H54 (cell line): ENCODE data around the gene CEP76.
"Not testable (repeated sequence)": the region's sequence is repeated elsewhere in the genome, so short reads cannot be mapped to it uniquely, and the experiment has no call there.

Source experiments
- DNase-seq: peaks from one replicate; pipeline ENCODE4 v3.0.0; 2011; ENCODE audit warnings: low spot score, mixed read lengths; ENCODE audit not compliant: insufficient read length
- FAIRE-seq: peaks from 3 replicates; lab custom pipeline; 2011; peaks lifted over from hg19 to GRCh38; lab: Jason Lieb, UNC
- POLR2A ChIP-seq: IDR thresholded peaks from 2 replicates; pipeline ENCODE4 v1.6.1; 2011; ENCODE audit warnings: low read depth, mild to moderate bottlenecking, low read length

The CEP76 gene

GRCh38 chr18:12679183-12679786, 23.2 kb downstream of the CEP76 start:
- TF ChIP-seq POLR2A = peak; percentile 38

GRCh38 chr18:12668041-12668440, 34.5 kb downstream of the CEP76 start:
- TF ChIP-seq POLR2A = no peak
- FAIRE-seq = no peak
- no peak for DNase-seq

More at GRCh38 chr18:12679183-12679786, 23.2 kb downstream of the CEP76 start:
- no peak for DNase-seq
- peak; percentile 86 for FAIRE-seq

GRCh38 chr18:12659904-12660605, 42.5 kb downstream of the CEP76 start:
- FAIRE-seq (peak; percentile 89), DNase-seq (peak; percentile 46)
- TF ChIP-seq POLR2A = no peak

GRCh38 chr18:12658426-12659138, 43.9 kb downstream of the CEP76 start:
- no peak for TF ChIP-seq POLR2A
- no peak for DNase-seq
- peak; percentile 50 for FAIRE-seq

GRCh38 chr18:12657684-12658425, 44.7 kb downstream of the CEP76 start, which contains the start of gene SPIRE1:
Gene SPIRE1, minus strand, starts transcription at chr18:12658107. Its CDS starts 241 bp downstream, at chr18:12657866.
- FAIRE-seq (no peak), DNase-seq (peak; percentile 69)
- TF ChIP-seq POLR2A = peak; percentile 69

GRCh38 chr18:12656938-12657683, 45.4 kb downstream of the CEP76 start:
- TF ChIP-seq POLR2A = 0 out of 2 replicates have a peak, but pooled peaks have one; percentile 23
- no peak for FAIRE-seq
- DNase-seq = peak; percentile 21

- DNase-seq (peak; percentile 15), FAIRE-seq (peak; percentile 76)
- no peak for TF ChIP-seq POLR2A
Observed at GRCh38 chr18:12656605-12656937, 46.0 kb downstream of the CEP76 start.

GRCh38 chr18:12654971-12655370, 47.6 kb downstream of the CEP76 start:
- no peak for FAIRE-seq
- TF ChIP-seq POLR2A = no peak
- no peak for DNase-seq

GRCh38 chr18:12652861-12653401, 49.6 kb downstream of the CEP76 start:
- no peak for TF ChIP-seq POLR2A
- DNase-seq (peak; percentile 53), FAIRE-seq (peak; percentile 97)

GRCh38 chr18:12651651-12652050, 50.9 kb downstream of the CEP76 start:
- no peak for TF ChIP-seq POLR2A
- FAIRE-seq = no peak
- DNase-seq = no peak

- DNase-seq (no peak), FAIRE-seq (no peak)
- no peak for TF ChIP-seq POLR2A
Observed at GRCh38 chr18:12647773-12648172, 54.8 kb downstream of the CEP76 start.

- no peak for TF ChIP-seq POLR2A
- DNase-seq (no peak), FAIRE-seq (peak; percentile 43)
Observed at GRCh38 chr18:12645751-12646203, 56.7 kb downstream of the CEP76 start.

GRCh38 chr18:12645254-12645653, 57.3 kb downstream of the CEP76 start:
- DNase-seq = no peak
- TF ChIP-seq POLR2A = no peak
- FAIRE-seq = peak; percentile 64

- not testable (repeated sequence) for FAIRE-seq, DNase-seq
Observed at GRCh38 chr18:12643756-12644155, 58.8 kb downstream of the CEP76 start.
